Vagina (tissue), 2 donors: ENCODE measurements around the gene KRTAP3-1. TPM values are rescaled to one million over a fixed set of nuclear protein-coding genes. Genes with fewer than 3 reads are reported as not detected.
A peak's percentile ranks its signal among the peaks of the same experiment; 100 is the strongest.

Experiments
- DNase-seq, 2 donors: peaks; one replicate each; pipeline ENCODE4 v3.0.0-alpha.2; 2017; ENCODE audit errors: extremely low spot score in 2 of 2
- H3K27ac ChIP-seq: fragments of 200-600 bp; sonication (generic); one replicate; pipeline ENCODE4 v1.5.1; 2019
- H3K27me3 ChIP-seq: fragments of 200-600 bp; sonication (generic); one replicate; pipeline ENCODE4 v1.5.1; 2019
- H3K36me3 ChIP-seq, 2 donors: fragments of 200-600 bp; sonication (generic); one replicate each; pipeline ENCODE4 v1.5.1; 2017 to 2019
- H3K4me1 ChIP-seq: fragments of 200-600 bp; sonication (generic); one replicate; pipeline ENCODE4 v1.5.1; 2019
- H3K4me3 ChIP-seq, 2 donors: fragments of 200-600 bp; sonication (generic); 1 replicate in 1 of 2; 2 replicates in 1 of 2; pipeline ENCODE4 v1.5.1; 2016 to 2019
- H3K9me3 ChIP-seq: fragments of 200-600 bp; sonication (generic); one replicate; pipeline ENCODE4 v1.5.1; 2019
- POLR2A ChIP-seq, 2 donors: fragments of 450-650 bp; IDR thresholded peaks; one replicate each; pipeline ENCODE4 v1.6.1; 2017; ENCODE audit warnings: antibody characterized with exemption in 2 of 2, mild to moderate bottlenecking in 2 of 2, moderate library complexity in 2 of 2
- POLR2AphosphoS5 ChIP-seq, 2 donors: sonication (generic); formaldehyde crosslinking; IDR thresholded peaks; one replicate each; pipeline ENCODE4 v1.9.0; 2017; ENCODE audit warnings: antibody characterized with exemption in 2 of 2, mild to moderate bottlenecking in 2 of 2, low read depth in 1 of 2; ENCODE audit not compliant: insufficient read depth in 1 of 2
- intact Hi-C: fragments of 100-400 bp; cut with DNase I; formaldehyde crosslinking; loops from one replicate; pipeline ENCODE4 v1.15.1; 2023
- total RNA-seq: library from RNA; depleted of rRNA; stranded (reverse); fragments of >200 nt; gene quantifications from one replicate; pipeline ENCODE4 v1.2.3, GENCODE V29; 2016
- TF ChIP-seq, protein P1 (sequence below), 3 experiments: fragments of 450-650 bp in 2 of 3; fragments of 200-600 bp in 1 of 3; sonication (generic) in 1 of 3; IDR thresholded peaks; one replicate each; pipeline ENCODE4 v1.5.1; 2017 to 2019; ENCODE audit warnings: antibody characterized with exemption in 3 of 3, mild to moderate bottlenecking in 2 of 3, moderate library complexity in 2 of 3

KRTAP3-1 gene
- total RNA-seq, 1 donor from 2014 or later = not detected

DNA sequence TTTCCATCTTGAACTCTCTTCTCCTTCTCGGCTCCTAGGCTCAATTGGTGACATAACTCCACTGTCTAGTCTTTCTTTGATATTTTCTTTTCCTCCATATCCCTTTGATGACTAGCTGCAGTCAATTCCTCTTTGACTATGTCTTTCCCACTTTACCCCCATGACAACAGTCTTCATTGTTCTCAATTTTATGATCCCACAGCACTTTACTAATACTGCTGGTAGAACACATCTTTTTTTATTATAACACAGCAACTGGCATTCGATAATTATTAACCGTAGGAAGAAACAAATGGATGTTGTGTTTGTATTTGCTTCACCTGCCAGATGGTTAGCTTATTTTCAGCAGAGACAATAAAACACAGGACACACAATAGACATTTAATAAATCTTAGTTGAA lies 16.3 kb downstream of the KRTAP3-1 start:
- no peak overlapping the region for H3K4me3 ChIP-seq
- no peak overlapping the region for H3K27ac ChIP-seq
- no peaks in the 10 kb centered on the region for H3K4me1 ChIP-seq
- no peak for DNase-seq
- no peak for TF ChIP-seq POLR2A (IDR thresholded peaks at IDR 0.05)
- TF ChIP-seq, protein P1, sequence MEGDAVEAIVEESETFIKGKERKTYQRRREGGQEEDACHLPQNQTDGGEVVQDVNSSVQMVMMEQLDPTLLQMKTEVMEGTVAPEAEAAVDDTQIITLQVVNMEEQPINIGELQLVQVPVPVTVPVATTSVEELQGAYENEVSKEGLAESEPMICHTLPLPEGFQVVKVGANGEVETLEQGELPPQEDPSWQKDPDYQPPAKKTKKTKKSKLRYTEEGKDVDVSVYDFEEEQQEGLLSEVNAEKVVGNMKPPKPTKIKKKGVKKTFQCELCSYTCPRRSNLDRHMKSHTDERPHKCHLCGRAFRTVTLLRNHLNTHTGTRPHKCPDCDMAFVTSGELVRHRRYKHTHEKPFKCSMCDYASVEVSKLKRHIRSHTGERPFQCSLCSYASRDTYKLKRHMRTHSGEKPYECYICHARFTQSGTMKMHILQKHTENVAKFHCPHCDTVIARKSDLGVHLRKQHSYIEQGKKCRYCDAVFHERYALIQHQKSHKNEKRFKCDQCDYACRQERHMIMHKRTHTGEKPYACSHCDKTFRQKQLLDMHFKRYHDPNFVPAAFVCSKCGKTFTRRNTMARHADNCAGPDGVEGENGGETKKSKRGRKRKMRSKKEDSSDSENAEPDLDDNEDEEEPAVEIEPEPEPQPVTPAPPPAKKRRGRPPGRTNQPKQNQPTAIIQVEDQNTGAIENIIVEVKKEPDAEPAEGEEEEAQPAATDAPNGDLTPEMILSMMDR (IDR thresholded peaks at IDR 0.05) = no peak
- H3K36me3 ChIP-seq = no peaks in the 10 kb centered on the region
- H3K9me3 ChIP-seq = no peaks in the 10 kb centered on the region
- intact Hi-C loops = no loop called here
- H3K27me3 ChIP-seq = no peaks in the 10 kb centered on the region

DNA sequence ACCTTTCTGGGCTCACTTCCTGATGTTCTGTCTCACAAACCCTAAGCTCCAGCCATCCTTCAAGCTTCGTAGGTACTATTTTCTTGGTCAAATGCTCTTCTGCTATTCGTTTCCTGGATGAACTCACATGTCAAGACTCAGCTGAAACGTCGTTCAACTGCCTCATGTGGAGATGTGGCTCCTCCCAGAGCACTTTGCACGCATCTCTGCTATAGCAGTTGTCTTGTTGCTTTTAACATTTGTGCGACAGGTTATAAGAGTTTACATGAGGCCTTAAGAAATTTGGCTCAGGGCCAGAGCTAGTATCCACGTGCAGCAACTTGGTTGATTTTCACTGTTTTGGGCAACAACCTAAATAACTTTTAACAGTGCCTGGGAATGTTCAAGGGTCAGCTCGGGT lies 22.0 kb downstream of the KRTAP3-1 start:
- Histone ChIP-seq H3K4me1 (no peaks in the 10 kb centered on the region), H3K4me3 (no peak overlapping the region), H3K27ac (no peak overlapping the region), H3K9me3 (no peaks in the 10 kb centered on the region), H3K36me3 (no peaks in the 10 kb centered on the region), H3K27me3 (no peaks in the 10 kb centered on the region)
- DNase-seq = no peak
- no peak for TF ChIP-seq POLR2A (IDR thresholded peaks at IDR 0.05)
- TF ChIP-seq, protein P1 (IDR thresholded peaks at IDR 0.05) = no peak
- TF ChIP-seq POLR2AphosphoS5 (IDR thresholded peaks at IDR 0.05; ENCODE audit: insufficient read depth in 1 of 2, low read depth in 1 of 2) = no peak
- intact Hi-C loops = no loop called here

DNA sequence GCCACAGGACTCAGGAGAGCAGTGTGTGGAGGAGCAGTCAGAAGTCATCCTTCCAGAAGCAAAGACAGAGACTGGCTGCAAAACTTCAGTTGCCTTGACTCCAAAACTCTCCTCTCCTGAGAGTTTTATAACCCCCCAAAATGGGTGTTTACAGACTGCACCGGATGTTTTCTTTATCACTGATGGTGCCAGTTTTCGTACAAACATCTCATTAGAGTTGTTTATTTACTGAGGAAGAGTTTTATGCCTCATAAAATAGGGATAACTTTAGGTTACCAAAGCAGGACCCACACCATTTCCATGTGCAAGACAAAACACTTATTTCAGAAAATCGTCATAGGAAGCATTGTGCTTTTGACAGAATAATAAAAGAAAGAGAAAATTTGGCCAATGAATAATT lies 24.7 kb downstream of the KRTAP3-1 start, which contains the start of gene KRT40:
KRT40 (minus strand) TSS at position 101 of the 400 bp plus-strand sequence; CDS start at position 48, 53 bp downstream.
- Histone ChIP-seq H3K27ac (no peak within 1 kb of the TSS), H3K27me3 (no peaks in the 10 kb centered on the region), H3K36me3 (no peaks in the 10 kb centered on the region), H3K9me3 (no peaks in the 10 kb centered on the region), H3K4me1 (no peaks in the 10 kb centered on the region), H3K4me3 (no peak within 1 kb of the TSS)
- intact Hi-C loops = no loop called here
- DNase-seq = no peak
- TF ChIP-seq POLR2A (IDR thresholded peaks at IDR 0.05) = no peak
- TF ChIP-seq POLR2AphosphoS5 (IDR thresholded peaks at IDR 0.05; ENCODE audit: insufficient read depth in 1 of 2, low read depth in 1 of 2) = no peak
- TF ChIP-seq, protein P1 (IDR thresholded peaks at IDR 0.05) = no peak

DNA sequence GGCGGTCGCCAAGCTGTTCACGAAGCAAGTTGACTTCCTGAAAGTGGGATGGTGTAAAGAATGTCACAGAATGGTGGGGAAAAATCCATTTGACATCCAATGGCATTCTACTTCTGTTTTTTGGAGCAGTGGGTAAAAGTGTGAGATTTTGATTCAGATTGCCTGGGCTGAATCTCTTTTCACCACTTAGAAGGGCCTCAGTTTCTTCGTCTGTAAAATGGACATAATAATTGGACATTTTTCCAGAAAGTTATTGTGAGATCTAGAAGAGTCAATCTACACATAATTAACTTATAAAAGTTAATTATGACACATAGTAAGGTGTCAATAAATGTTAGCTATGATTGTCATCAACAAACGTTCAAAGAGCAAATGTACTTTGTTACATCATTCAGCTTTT lies 27.8 kb downstream of the KRTAP3-1 start:
- DNase-seq = no peak
- TF ChIP-seq POLR2A (IDR thresholded peaks at IDR 0.05) = no peak
- no peak for TF ChIP-seq POLR2AphosphoS5 (IDR thresholded peaks at IDR 0.05; ENCODE audit: insufficient read depth in 1 of 2, low read depth in 1 of 2)
- H3K27me3 ChIP-seq = no peaks in the 10 kb centered on the region
- intact Hi-C loops = no loop called here
- no peaks in the 10 kb centered on the region for H3K4me1 ChIP-seq
- peak overlapping the region; percentile 53 for H3K27ac ChIP-seq
- H3K4me3 ChIP-seq = no peak overlapping the region
- H3K36me3 ChIP-seq = no peaks in the 10 kb centered on the region
- no peaks in the 10 kb centered on the region for H3K9me3 ChIP-seq

DNA sequence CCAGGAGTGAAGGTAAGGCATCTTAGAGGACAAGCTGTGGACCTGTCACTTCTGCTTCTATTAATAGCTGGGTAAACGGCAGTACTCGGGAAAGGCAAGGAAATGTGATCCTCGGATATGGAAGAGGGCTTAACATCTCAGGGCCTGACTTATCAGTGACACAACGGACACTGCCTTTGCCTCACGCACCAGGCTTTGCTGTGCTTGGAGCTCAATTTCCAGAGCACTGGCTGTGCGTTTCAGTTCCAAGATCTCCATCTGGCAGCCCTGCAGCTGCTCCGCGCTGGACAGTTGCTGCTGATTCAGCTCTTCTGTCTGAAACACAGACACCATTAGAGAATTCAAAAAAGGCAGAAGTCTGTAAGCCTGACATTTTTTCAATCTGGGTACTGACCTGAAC lies 28.3 kb downstream of the KRTAP3-1 start:
- H3K4me3 ChIP-seq = no peak overlapping the region
- no peaks in the 10 kb centered on the region for H3K4me1 ChIP-seq
- DNase-seq = no peak
- H3K27ac ChIP-seq = peak overlapping the region; percentile 53
- no peaks in the 10 kb centered on the region for H3K36me3 ChIP-seq
- H3K9me3 ChIP-seq = no peaks in the 10 kb centered on the region
- intact Hi-C loops = no loop called here
- TF ChIP-seq, protein P1 (IDR thresholded peaks at IDR 0.05) = no peak
- TF ChIP-seq POLR2A (IDR thresholded peaks at IDR 0.05) (no peak), POLR2AphosphoS5 (IDR thresholded peaks at IDR 0.05; ENCODE audit: insufficient read depth in 1 of 2, low read depth in 1 of 2) (no peak)
- H3K27me3 ChIP-seq = no peaks in the 10 kb centered on the region
